Heart right ventricle (tissue), 16 donors: ENCODE measurements around the gene NXPH4. TPM values are rescaled to one million over a fixed set of nuclear protein-coding genes. Genes with fewer than 3 reads are reported as not detected.

ENCODE experiments used
- ATAC-seq, 8 donors: fragments of 200-7000 bp; cut with Tn5 transposase; one replicate each; pipeline ENCODE4 v1.9.1; 2020; ENCODE audit warnings: mild to moderate bottlenecking in 8 of 8, moderate library complexity in 8 of 8, moderate number of reproducible peaks in 1 of 8
- DNase-seq, 2 donors: peaks; one replicate each; pipeline ENCODE4 v3.0.0-alpha.2; 2020
- H3K27ac ChIP-seq, 10 donors: fragments of 200-600 bp; sonication (generic) in 2 of 10; one replicate each; pipeline versions ENCODE4 v1.5.0 to v1.8.0; 2020 to 2022; ENCODE audit warnings: mild to moderate bottlenecking in 3 of 10
- H3K27me3 ChIP-seq, 7 donors: fragments of 200-600 bp; one replicate each; pipeline ENCODE4 v1.8.0; 2021 to 2022; ENCODE audit warnings: mild to moderate bottlenecking in 2 of 7
- H3K36me3 ChIP-seq, 9 donors: fragments of 200-600 bp; sonication (generic) in 1 of 9; one replicate each; pipeline versions ENCODE4 v1.5.0 to v1.8.0; 2020 to 2022; ENCODE audit warnings: mild to moderate bottlenecking in 2 of 9
- H3K4me1 ChIP-seq, 9 donors: fragments of 200-600 bp; sonication (generic) in 1 of 9; one replicate each; pipeline versions ENCODE4 v1.5.0 to v1.8.0; 2020 to 2022; ENCODE audit warnings: mild to moderate bottlenecking in 4 of 9
- H3K4me3 ChIP-seq, 10 donors: fragments of 200-600 bp; sonication (generic) in 2 of 10; one replicate each; pipeline versions ENCODE4 v1.5.0 to v1.8.0; 2020 to 2022; ENCODE audit warnings: mild to moderate bottlenecking in 7 of 10, moderate library complexity in 2 of 10
- H3K9me3 ChIP-seq, 11 donors: fragments of 200-600 bp in 10 of 11; sonication (generic) in 2 of 11; one replicate each; pipeline versions ENCODE4 v1.5.0 to v1.8.0; 2013 to 2022; ENCODE audit warnings: mild to moderate bottlenecking in 2 of 11, control low read depth in 1 of 11, moderate library complexity in 1 of 11
- WGBS, 2 donors: extraction: QIAGEN DNeasy Blood & Tissue Kit; methylation state at CpG; one replicate each; pipeline ENCODE4 v1.1.7; 2013; ENCODE audit warnings: inconsistent platforms in 1 of 2; 5-methylcytosine and 5-hydroxymethylcytosine counted together
- intact Hi-C, 10 donors: fragments of 100-400 bp; cut with DNase I; formaldehyde crosslinking; loops; one replicate each; pipeline versions ENCODE4 v1.11.1 to v1.14.2; 2022
- polyA plus RNA-seq, 2 donors: library from polyadenylated mRNA; stranded (reverse); fragments of 200-250 nt; gene quantifications; one replicate each; pipeline ENCODE4 v1.2.3, GENCODE V29; 2013
- total RNA-seq, 10 donors: library from RNA; stranded (reverse); fragmentation: NEBNext Ultra II Directional in 3 of 10; extraction: Animal tissue kit (Norgen Biotek cat#: 25700) in 3 of 10; gene quantifications; one replicate each; pipeline versions ENCODE4 v1.2.1 to v1.2.4, GENCODE V29; 2021 to 2023
- TF ChIP-seq, protein P1 (sequence below), 9 donors: fragments of 200-600 bp; sonication (generic) in 2 of 9; IDR thresholded peaks; one replicate each; pipeline versions ENCODE4 v1.5.0 to v1.8.0; 2021 to 2022; ENCODE audit warnings: antibody characterized with exemption in 9 of 9, mild to moderate bottlenecking in 5 of 9, moderate library complexity in 1 of 9
- donor health status: Arrhythmogenic right ventricular cardiomyopathy.
- donor health status: ischemic (EF 13 %, LVEDD 7.1; RV severe dilation, severe dysfunction).
- donor health status: healthy with polysubstance abuse.
- donor health status: DM: no; HTN: yes; CAD: no.
- donor health status: DM: no; HTN: no; CAD: no.
- donor health status: ischemic (EF 25% LVEDD 6.9; RV normal size, moderate dysfunction).
- donor health status: ischemic (EF 25% LVEDD 5.7; RV mildly dilated, moderate dysfunction).
- donor health status: healthy.
- donor health status: DM: yes; HTN: yes; CAD: no.
- donor health status: Ischemic cardiomyopathy.
- donor health status: ischemic (EF 35%, LVEDD 5.7; RV mildly dilated, moderate dysfunction).
- donor health status: nonischemic (EF 11% LVEDD 7.7; RV severe dilation, severe dysfunction).
- donor health status: DM: yes; HTN: yes; CAD: no.
- donor health status: PGD.
- donor health status: ischemic (EF 29% LVEDD 5.4; RV normal size, mild dysfunction).
- donor health status: nonischemic (EF 23%, LVEDD 6.1; RV moderate dilation, normal function).

Gene NXPH4
- total and polyA plus RNA-seq, 12 donors = 0.18 to 6.2 (median 1.8) TPM

- H3K4me3 ChIP-seq = no peak overlapping the region
- no peak overlapping the region for H3K27ac ChIP-seq
- H3K27me3 ChIP-seq = no peaks in the 10 kb centered on the region
- DNase-seq (no peak), ATAC-seq (peak in 4 of 8 donors; percentile 19 to 52 (median 34))
- WGBS, 2 donors = 61 to 66% methylated on average over 11 of the region's 11 CpGs
- TF ChIP-seq, protein P1, sequence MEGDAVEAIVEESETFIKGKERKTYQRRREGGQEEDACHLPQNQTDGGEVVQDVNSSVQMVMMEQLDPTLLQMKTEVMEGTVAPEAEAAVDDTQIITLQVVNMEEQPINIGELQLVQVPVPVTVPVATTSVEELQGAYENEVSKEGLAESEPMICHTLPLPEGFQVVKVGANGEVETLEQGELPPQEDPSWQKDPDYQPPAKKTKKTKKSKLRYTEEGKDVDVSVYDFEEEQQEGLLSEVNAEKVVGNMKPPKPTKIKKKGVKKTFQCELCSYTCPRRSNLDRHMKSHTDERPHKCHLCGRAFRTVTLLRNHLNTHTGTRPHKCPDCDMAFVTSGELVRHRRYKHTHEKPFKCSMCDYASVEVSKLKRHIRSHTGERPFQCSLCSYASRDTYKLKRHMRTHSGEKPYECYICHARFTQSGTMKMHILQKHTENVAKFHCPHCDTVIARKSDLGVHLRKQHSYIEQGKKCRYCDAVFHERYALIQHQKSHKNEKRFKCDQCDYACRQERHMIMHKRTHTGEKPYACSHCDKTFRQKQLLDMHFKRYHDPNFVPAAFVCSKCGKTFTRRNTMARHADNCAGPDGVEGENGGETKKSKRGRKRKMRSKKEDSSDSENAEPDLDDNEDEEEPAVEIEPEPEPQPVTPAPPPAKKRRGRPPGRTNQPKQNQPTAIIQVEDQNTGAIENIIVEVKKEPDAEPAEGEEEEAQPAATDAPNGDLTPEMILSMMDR (IDR thresholded peaks at IDR 0.05) = peak; percentile 26 to 69 (median 59)
- H3K4me1 ChIP-seq = peaks cover 0 to 19% (median 7%) of the 10 kb centered on the region in 9 donors
- no peaks in the 10 kb centered on the region for H3K9me3 ChIP-seq
- H3K36me3 ChIP-seq = peaks cover 0 to 97% (median 22%) of the 10 kb centered on the region in 9 donors
- intact Hi-C loops = loop anchor here in 1 of 10 donors (5.0 kb wide), 1 partner anchor 46 kb away; the partner anchor contains the start of gene LRP1
These were observed 43.5 kb upstream of the NXPH4 start for GRCh38 chr12:57173089-57173488.

- H3K27me3 ChIP-seq = no peaks in the 10 kb centered on the region
- peaks cover 0 to 19% (median 7%) of the 10 kb centered on the region in 9 donors for H3K4me1 ChIP-seq
- H3K9me3 ChIP-seq = no peaks in the 10 kb centered on the region
- ATAC-seq = no peak
- H3K36me3 ChIP-seq = peaks cover under 1 to 97% (median 22%) of the 10 kb centered on the region in 9 donors
- intact Hi-C loops = loop anchor here in 6 of 10 donors (2.0 to 5.0 kb wide), 3 partner anchors 46 to 49 kb away; partner anchors contain the start of gene LRP1 (in 1 of the 6)
- no peak for DNase-seq
- H3K27ac ChIP-seq = no peak overlapping the region
- WGBS, 2 donors = 89% methylated on average over 14 of the region's 14 CpGs
- H3K4me3 ChIP-seq = no peak overlapping the region
- TF ChIP-seq, protein P1 (IDR thresholded peaks at IDR 0.05) = no peak
These were observed 42.9 kb upstream of the NXPH4 start for GRCh38 chr12:57173683-57174082.

GRCh38 chr12:57175428-57176138, 41.0 kb upstream of the NXPH4 start:
- DNase-seq (peak; percentile 73 to 86), ATAC-seq (peak; percentile 35 to 73 (median 58))
- 53 to 64% methylated on average over 29 of the region's 29 CpGs for WGBS, 2 donors
- peaks cover 0 to 19% (median 7%) of the 10 kb centered on the region in 9 donors for H3K4me1 ChIP-seq
- no peaks in the 10 kb centered on the region for H3K27me3 ChIP-seq
- TF ChIP-seq, protein P1 (IDR thresholded peaks at IDR 0.05) = peak; percentile 50 to 81 (median 73)
- no peaks in the 10 kb centered on the region for H3K9me3 ChIP-seq
- intact Hi-C loops = loop anchor here in 5 of 10 donors (2.0 kb wide), 2 partner anchors 49 to 51 kb away; no protein-coding TSS in a partner anchor
- H3K36me3 ChIP-seq = peaks cover 2 to 97% (median 21%) of the 10 kb centered on the region in 9 donors
- no peak overlapping the region for H3K4me3 ChIP-seq
- peak overlapping the region in 4 of 10 donors; percentile 26 to 52 (median 32) for H3K27ac ChIP-seq

GRCh38 chr12:57176139-57176477, 40.5 kb upstream of the NXPH4 start:
- DNase-seq = no peak
- Histone ChIP-seq H3K4me3 (no peak overlapping the region), H3K9me3 (no peaks in the 10 kb centered on the region), H3K27ac (no peak overlapping the region), H3K27me3 (no peaks in the 10 kb centered on the region), H3K36me3 (peaks cover 2 to 97% (median 21%) of the 10 kb centered on the region in 9 donors), H3K4me1 (peaks cover 0 to 19% (median 7%) of the 10 kb centered on the region in 9 donors)
- intact Hi-C loops = no loop called here
- 86 to 88% methylated on average over 9 of the region's 9 CpGs for WGBS, 2 donors
- TF ChIP-seq, protein P1 (IDR thresholded peaks at IDR 0.05) = peak in 3 of 9 donors; percentile 2 to 5 (median 3)
- ATAC-seq = no peak
